SK-N-MC (cell line): ENCODE measurements around the gene OXTR.

Source experiments
- DNase-seq: peaks from one replicate; pipeline ENCODE4 v3.0.0-alpha.2; 2011; ENCODE audit warnings: low read depth, low spot score
- H3K27ac ChIP-seq: fragments of 200-600 bp; sonication (generic); 2 replicates; pipeline ENCODE4 v1.5.1; 2016; ENCODE audit warnings: mixed run types
- H3K36me3 ChIP-seq: fragments of 200-600 bp; sonication (generic); 2 replicates; pipeline ENCODE4 v1.6.1; 2017; ENCODE audit warnings: antibody characterized with exemption, low read length, mixed read lengths; ENCODE audit not compliant: insufficient read depth
- H3K4me3 ChIP-seq: fragments of 200-600 bp; sonication (generic); 2 replicates; pipeline ENCODE4 v1.5.1; 2016
- H3K9ac ChIP-seq: fragments of 200-600 bp; sonication (generic); 2 replicates; pipeline ENCODE4 v1.8.0; 2017; ENCODE audit warnings: mixed run types, mixed read lengths; ENCODE audit not compliant: insufficient read length
- H3K9me3 ChIP-seq: fragments of 200-600 bp; sonication (generic); 2 replicates; pipeline ENCODE4 v1.6.1; 2017; ENCODE audit warnings: low read depth, mild to moderate bottlenecking, antibody characterized with exemption, low read length, moderate library complexity, mixed read lengths
- EZH2 ChIP-seq: fragments of 200-600 bp; sonication (generic); IDR thresholded peaks from one replicate; pipeline ENCODE4 v1.6.1; 2017; ENCODE audit warnings: antibody characterized with exemption
- FOXP2 ChIP-seq: optimal IDR thresholded peaks from 2 replicates; pipeline ENCODE3; 2011; ENCODE audit warnings: mild to moderate bottlenecking, moderate library complexity; ENCODE audit not compliant: insufficient read depth; ENCODE audit errors: extremely low read length, control extremely low read depth
- POLR2AphosphoS5 ChIP-seq: IDR thresholded peaks from 2 replicates; pipeline ENCODE4 v1.6.1; 2012; ENCODE audit warnings: mild to moderate bottlenecking, low read depth, low read length, borderline replicate concordance

OXTR gene

GRCh38 chr3:8775602-8776001 is 6.2 kb upstream of the OXTR start:
- no peaks in the 10 kb centered on the region for H3K36me3 ChIP-seq
- no peaks in the 10 kb centered on the region for H3K9me3 ChIP-seq
- H3K9ac ChIP-seq: no peak overlapping the region
- no peak overlapping the region for H3K4me3 ChIP-seq
- TF ChIP-seq EZH2 (no peak), POLR2AphosphoS5 (no peak), FOXP2 (no peak)
- no peak overlapping the region for H3K27ac ChIP-seq
- no peak for DNase-seq

GRCh38 chr3:8775181-8775580 is 5.8 kb upstream of the OXTR start:
- H3K4me3 ChIP-seq: no peak overlapping the region
- no peak for DNase-seq
- H3K9ac ChIP-seq: no peak overlapping the region
- TF ChIP-seq POLR2AphosphoS5: no peak
- TF ChIP-seq FOXP2: no peak
- TF ChIP-seq EZH2: no peak
- no peaks in the 10 kb centered on the region for H3K36me3 ChIP-seq
- H3K9me3 ChIP-seq: no peaks in the 10 kb centered on the region
- H3K27ac ChIP-seq: no peak overlapping the region

- DNase-seq: no peak
- Histone ChIP-seq H3K9ac (no peak overlapping the region), H3K4me3 (no peak overlapping the region), H3K9me3 (no peaks in the 10 kb centered on the region), H3K36me3 (no peaks in the 10 kb centered on the region), H3K27ac (no peak overlapping the region)
- TF ChIP-seq POLR2AphosphoS5 (no peak), EZH2 (no peak), FOXP2 (no peak)
Observed at GRCh38 chr3:8773941-8774542, 4.6 kb upstream of the OXTR start.

- no peak overlapping the region for H3K4me3 ChIP-seq
- no peaks in the 10 kb centered on the region for H3K36me3 ChIP-seq
- no peak overlapping the region for H3K9ac ChIP-seq
- DNase-seq: no peak
- no peak overlapping the region for H3K27ac ChIP-seq
- TF ChIP-seq FOXP2 (no peak), POLR2AphosphoS5 (no peak), EZH2 (no peak)
- H3K9me3 ChIP-seq: no peaks in the 10 kb centered on the region
Observed at GRCh38 chr3:8768364-8769087, 887 bp downstream of the OXTR start.

- Histone ChIP-seq H3K9ac (no peak overlapping the region), H3K4me3 (no peak overlapping the region), H3K9me3 (no peaks in the 10 kb centered on the region), H3K36me3 (no peaks in the 10 kb centered on the region), H3K27ac (no peak overlapping the region)
- TF ChIP-seq POLR2AphosphoS5 (no peak), EZH2 (no peak), FOXP2 (no peak)
- no peak for DNase-seq
Observed at GRCh38 chr3:8767667-8768363, 1.6 kb downstream of the OXTR start.

GRCh38 chr3:8767256-8767666 is 2.2 kb downstream of the OXTR start:
- no peaks in the 10 kb centered on the region for H3K36me3 ChIP-seq
- no peaks in the 10 kb centered on the region for H3K9me3 ChIP-seq
- DNase-seq: no peak
- no peak overlapping the region for H3K27ac ChIP-seq
- no peak overlapping the region for H3K4me3 ChIP-seq
- H3K9ac ChIP-seq: no peak overlapping the region
- TF ChIP-seq EZH2: no peak
- no peak for TF ChIP-seq POLR2AphosphoS5
- no peak for TF ChIP-seq FOXP2

GRCh38 chr3:8766148-8766547 is 3.3 kb downstream of the OXTR start:
- Histone ChIP-seq H3K36me3 (no peaks in the 10 kb centered on the region), H3K9ac (no peak overlapping the region), H3K9me3 (no peaks in the 10 kb centered on the region), H3K27ac (no peak overlapping the region), H3K4me3 (no peak overlapping the region)
- DNase-seq: no peak
- no peak for TF ChIP-seq FOXP2
- no peak for TF ChIP-seq EZH2
- no peak for TF ChIP-seq POLR2AphosphoS5

- DNase-seq: no peak
- Histone ChIP-seq H3K9ac (no peak overlapping the region), H3K9me3 (no peaks in the 10 kb centered on the region), H3K4me3 (no peak overlapping the region), H3K27ac (no peak overlapping the region), H3K36me3 (no peaks in the 10 kb centered on the region)
- TF ChIP-seq FOXP2: no peak
- TF ChIP-seq EZH2: no peak
- no peak for TF ChIP-seq POLR2AphosphoS5
Observed at GRCh38 chr3:8765528-8765927, 3.9 kb downstream of the OXTR start.
